G401 (cell line): Measurements from ENCODE around the gene ZMYM2. TPM values are rescaled to one million over a fixed set of nuclear protein-coding genes. Genes with fewer than 3 reads are reported as not detected.

ENCODE experiments used
- DNase-seq: peaks from one replicate; pipeline ENCODE4 v3.0.0-alpha.2; 2015; ENCODE audit warnings: low spot score
- in situ Hi-C: cut with HindIII; loops from 2 replicates; pipeline ENCODE4 v1.10.0; 2016; ENCODE audit warnings: low sequenced_read_pairs, mixed read lengths
- total RNA-seq: library from RNA; depleted of rRNA; stranded (reverse); fragments of >200 nt; shearing (Covaris generic); gene quantifications from 2 replicates; pipeline ENCODE4 v1.2.3, GENCODE V29; 2014; rRNA removed

Gene ZMYM2
- total RNA-seq, 1 experiment from 2014 or later: 86.6 TPM

DNA sequence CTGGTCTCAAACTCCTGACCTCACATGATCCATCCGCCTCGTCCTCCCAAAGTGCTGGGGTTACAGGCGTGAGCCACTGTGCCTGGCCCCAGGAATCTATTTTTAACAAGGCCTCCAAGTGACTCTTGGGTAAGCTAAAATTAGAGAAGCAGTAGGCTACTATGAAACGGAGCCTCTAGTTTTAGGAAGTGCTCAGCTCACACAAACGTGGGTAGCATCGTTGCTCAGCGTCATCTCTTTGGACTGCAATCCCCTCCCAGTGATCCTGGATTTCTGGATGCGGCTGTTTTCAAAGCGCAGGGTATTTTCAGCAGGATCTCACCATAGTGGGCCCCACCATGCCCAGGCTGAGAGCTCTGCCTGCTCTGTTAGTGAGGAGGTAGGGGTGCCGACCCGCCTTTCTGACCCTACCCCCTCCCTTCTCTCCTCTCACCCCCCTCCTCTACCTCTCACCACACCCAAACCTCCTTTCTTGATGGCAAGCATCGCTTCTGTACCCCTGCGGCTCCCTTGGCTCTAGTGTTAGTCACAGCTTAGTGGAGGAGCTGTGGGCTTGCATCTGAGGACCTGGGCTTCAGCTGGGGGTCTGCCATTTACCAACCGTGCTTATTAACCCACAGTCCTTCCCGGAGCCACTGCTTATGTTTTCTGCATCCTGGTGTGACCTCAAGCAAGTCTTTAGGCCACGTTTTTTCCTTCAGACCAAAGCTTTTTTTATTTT is 168.2 kb downstream of the ZMYM2 start:
- in situ Hi-C loops: no loop called here
- no peak for DNase-seq

DNA sequence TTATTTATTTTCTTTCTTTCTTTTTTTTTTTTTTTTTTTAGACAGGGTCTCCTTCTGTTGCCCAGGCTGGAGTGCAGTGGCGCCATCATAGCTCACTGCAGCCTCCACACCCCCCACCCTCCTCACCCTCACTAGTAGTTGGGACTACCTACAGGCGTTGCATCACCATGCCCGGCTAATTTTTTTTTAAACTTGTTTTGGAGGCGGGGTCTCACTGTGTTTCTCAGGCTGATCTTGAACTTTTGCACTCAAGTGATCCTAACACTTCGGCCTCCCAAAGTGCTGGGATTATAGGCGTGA is 168.7 kb downstream of the ZMYM2 start:
- in situ Hi-C loops: no loop called here
- DNase-seq: no peak

DNA sequence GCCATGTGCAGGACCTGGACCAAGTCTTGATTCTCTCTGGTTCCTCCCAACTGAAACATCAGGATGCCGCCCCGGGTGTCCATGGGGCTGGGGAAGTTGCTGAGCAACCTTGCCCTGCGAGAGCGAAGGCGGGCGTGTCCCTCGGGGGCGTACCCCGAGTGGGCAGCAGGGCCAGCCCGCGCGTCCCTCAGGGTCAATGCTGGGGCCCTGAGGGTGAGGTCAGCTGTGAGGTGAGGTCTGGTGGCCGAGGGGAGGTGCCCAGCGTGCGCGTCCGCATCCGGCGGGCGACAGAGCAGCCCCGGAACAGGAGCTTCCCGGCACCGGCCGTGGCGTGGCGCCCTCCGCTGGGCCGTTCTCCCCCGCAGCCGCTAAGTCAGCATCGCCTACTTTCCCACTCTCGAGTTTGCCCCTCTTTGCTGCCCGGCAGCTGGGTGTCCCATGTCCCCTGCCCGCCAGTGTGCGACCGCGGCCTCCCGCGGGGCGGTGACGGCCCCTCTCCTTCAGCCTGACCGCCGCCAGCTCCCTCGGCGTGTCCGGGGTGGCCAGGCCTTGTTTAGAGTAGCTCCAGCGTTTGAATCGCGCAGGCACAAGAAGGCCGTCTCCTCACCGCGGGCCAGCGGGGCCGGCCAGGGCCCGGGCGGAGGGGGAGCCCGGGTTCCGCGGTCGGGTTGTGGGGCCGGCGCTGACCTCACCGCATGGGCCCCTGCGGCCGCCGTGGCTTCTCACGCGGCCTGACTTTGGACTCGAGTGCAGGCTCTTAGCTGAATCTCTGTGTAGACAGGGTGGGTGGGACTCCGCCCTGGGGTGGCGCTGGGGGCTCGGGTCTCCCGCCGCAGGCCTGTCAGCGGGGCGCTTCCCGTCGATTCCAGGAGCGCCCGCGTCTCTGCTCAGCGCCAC is 169.3 kb downstream of the ZMYM2 start:
- in situ Hi-C loops: no loop called here
- DNase-seq: no peak

- no peak for DNase-seq
- in situ Hi-C loops: no loop called here
Observed at GRCh38 chr13:20128459-20128931, 170.0 kb downstream of the ZMYM2 start.

GRCh38 chr13:20129076-20129475 is 170.5 kb downstream of the ZMYM2 start:
- in situ Hi-C loops: no loop called here
- no peak for DNase-seq

DNA sequence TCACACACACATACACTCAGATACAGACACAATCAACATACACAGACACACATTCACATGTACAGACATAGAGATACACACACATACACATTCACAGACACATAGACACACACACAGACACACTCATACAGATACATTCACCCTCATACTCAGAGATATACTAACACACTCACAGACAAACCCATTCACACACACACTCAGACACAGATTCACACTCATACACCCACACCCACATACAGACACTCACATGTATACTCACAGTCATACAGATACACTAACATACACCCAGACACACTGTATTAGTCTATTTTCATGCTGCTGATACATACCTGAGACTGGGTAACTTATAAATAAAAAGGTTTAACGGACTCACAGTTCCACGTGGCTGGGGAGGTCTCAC is 171.5 kb downstream of the ZMYM2 start:
- in situ Hi-C loops: no loop called here

GRCh38 chr13:20130652-20131051 is 172.1 kb downstream of the ZMYM2 start:
- in situ Hi-C loops: no loop called here
- no peak for DNase-seq

More for the DNA sequence above, 171.5 kb downstream of the ZMYM2 start:
- no peak for DNase-seq

- in situ Hi-C loops: no loop called here
- DNase-seq: no peak
Observed at GRCh38 chr13:20131057-20131832, 172.7 kb downstream of the ZMYM2 start.

DNA sequence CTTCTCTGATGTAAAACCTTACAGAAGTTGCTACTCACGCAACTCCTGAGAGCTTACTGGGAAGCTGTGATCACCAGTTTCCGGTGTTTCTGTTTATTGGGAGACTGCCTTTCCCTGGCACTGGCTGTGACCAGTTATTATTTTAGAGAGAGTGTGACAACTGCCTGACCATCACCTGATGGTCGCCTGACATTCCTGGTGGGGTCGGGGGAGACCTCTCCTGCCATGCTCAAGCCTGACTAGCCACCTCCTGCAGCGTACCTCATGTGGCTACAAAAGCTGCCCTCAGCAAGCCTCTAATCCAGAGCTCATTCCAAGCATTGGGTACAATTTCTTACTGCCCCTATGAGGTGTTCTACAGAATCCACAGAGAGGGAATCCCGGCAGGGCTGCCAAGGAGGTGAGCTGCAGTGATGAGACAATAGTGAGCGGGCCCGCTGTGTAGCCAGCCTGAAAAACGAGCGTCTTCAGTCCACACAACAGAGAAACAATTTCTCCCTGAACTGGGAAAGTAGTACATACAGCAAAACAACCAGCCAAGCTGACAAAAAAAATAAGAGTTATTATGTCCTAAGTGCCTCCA is 173.6 kb downstream of the ZMYM2 start:
- in situ Hi-C loops: no loop called here
- no peak for DNase-seq

GRCh38 chr13:20134732-20135131 is 176.2 kb downstream of the ZMYM2 start:
- no peak for DNase-seq
- in situ Hi-C loops: no loop called here

GRCh38 chr13:20136781-20137703 is 178.5 kb downstream of the ZMYM2 start:
- DNase-seq: no peak
- in situ Hi-C loops: no loop called here

- in situ Hi-C loops: no loop called here
- DNase-seq: no peak
Observed at GRCh38 chr13:20137875-20138274, 179.3 kb downstream of the ZMYM2 start.

GRCh38 chr13:20140487-20140886 is 182.0 kb downstream of the ZMYM2 start:
- in situ Hi-C loops: no loop called here
- DNase-seq: no peak

Other genes starting within 250 kb of the ZMYM2 start
- 78.0 and 111 TPM in 2 replicates for gene PSPC1, start 175.8 kb upstream of the ZMYM2 start, total RNA-seq
- 13.2 and 15.5 TPM in 2 replicates for gene ZMYM5, start 95.1 kb upstream of the ZMYM2 start, total RNA-seq
- 2.8 and 3.6 TPM in 2 replicates for gene GJA3, start 202.3 kb downstream of the ZMYM2 start, total RNA-seq
- not detected in 2 replicates for gene GJB2, start 234.2 kb downstream of the ZMYM2 start, total RNA-seq